Tibial nerve (tissue), 3 donors: ENCODE measurements around the gene FAM204A.

ENCODE experiments used
- CTCF ChIP-seq, 5 experiments: fragments of 200-600 bp in 3 of 5; fragments of 450-650 bp in 2 of 5; sonication (generic) in 3 of 5; IDR thresholded peaks; one replicate each; pipeline ENCODE4 v1.5.1; 2016 to 2019; ENCODE audit warnings: antibody characterized with exemption in 5 of 5, mild to moderate bottlenecking in 3 of 5, moderate library complexity in 2 of 5
- POLR2A ChIP-seq, 2 donors: fragments of 450-650 bp; IDR thresholded peaks; one replicate each; pipeline ENCODE4 v1.6.1; 2017; ENCODE audit warnings: antibody characterized with exemption in 2 of 2, mild to moderate bottlenecking in 2 of 2, moderate library complexity in 2 of 2

GRCh38 chr10:118383063-118383689 is 41.1 kb upstream of the FAM204A start:
- no peak for TF ChIP-seq CTCF (IDR thresholded peaks at IDR 0.05)
- no peak for TF ChIP-seq POLR2A (IDR thresholded peaks at IDR 0.05)
